K562 (cell line): Measurements from ENCODE around the gene MEGF11.

Experiments
- ADNP ChIP-seq: fragments of 200-800 bp; sonication (Bioruptor generic); IDR thresholded peaks from 2 replicates; pipeline ENCODE4 v1.6.1; 2016; ENCODE audit warnings: missing genetic modification characterization, missing compliant biosample characterization
- BACH1 ChIP-seq: fragments of 200-800 bp; sonication (Bioruptor generic); IDR thresholded peaks from 2 replicates; pipeline ENCODE4 v1.6.1; 2016; ENCODE audit warnings: missing genetic modification characterization, missing compliant biosample characterization
- CTCF ChIP-seq, 3 experiments: IDR thresholded peaks in 2 of 3; conservative IDR thresholded peaks in 1 of 3; 2 replicates each; pipeline ENCODE4 v1.5.1; 2011 to 2012; ENCODE audit warnings: low read length in 3 of 3, mild to moderate bottlenecking in 3 of 3, control low read depth in 2 of 3, improper control_type of control experiment in 1 of 3, inconsistent platforms in 1 of 3, low read depth in 1 of 3, mixed read lengths in 1 of 3, moderate library complexity in 1 of 3; ENCODE audit not compliant: insufficient read depth in 2 of 3
- FOXP1 ChIP-seq: sonication (generic); formaldehyde crosslinking; IDR thresholded peaks from 2 replicates; pipeline ENCODE4 v1.8.0; 2022; ENCODE audit warnings: mild to moderate bottlenecking, missing genetic modification reagents
- IRF9 ChIP-seq: fragments of 450-650 bp; IDR thresholded peaks from 2 replicates; pipeline ENCODE4 v1.6.1; 2016; ENCODE audit warnings: missing biosample characterization, missing genetic modification characterization
- JUN ChIP-seq, 2 experiments: sonication (generic) in 1 of 2; formaldehyde crosslinking in 1 of 2; IDR thresholded peaks; 2 replicates each; pipeline versions ENCODE4 v1.6.1 to v1.8.0; 2012 to 2022; ENCODE audit warnings: borderline replicate concordance in 2 of 2, mild to moderate bottlenecking in 2 of 2, improper control_type of control experiment in 1 of 2, low read depth in 1 of 2, low read length in 1 of 2, missing genetic modification reagents in 1 of 2
- MEIS2 ChIP-seq: fragments of 450-650 bp; IDR thresholded peaks from 2 replicates; pipeline ENCODE4 v1.6.1; 2014; ENCODE audit warnings: mild to moderate bottlenecking; ENCODE audit not compliant: partially characterized antibody
- MTA1 ChIP-seq: fragments of 450-650 bp; IDR thresholded peaks from 2 replicates; pipeline ENCODE4 v1.6.1; 2017; ENCODE audit warnings: borderline replicate concordance
- MXI1 ChIP-seq: IDR thresholded peaks from 2 replicates; pipeline ENCODE4 v1.6.1; 2011; ENCODE audit warnings: low read depth, mild to moderate bottlenecking, improper control_type of control experiment, low read length
- PRPF4 ChIP-seq: fragments of 200-400 bp; formaldehyde crosslinking; IDR thresholded peaks from one replicate; pipeline ENCODE4 v1.6.1; 2017; ENCODE audit warnings: low read length, low read depth, mild to moderate bottlenecking; ENCODE audit not compliant: insufficient read depth, poor library complexity, severe bottlenecking
- TAF7 ChIP-seq: fragments of 450-650 bp; IDR thresholded peaks from 2 replicates; pipeline ENCODE4 v1.6.1; 2016; ENCODE audit warnings: missing genetic modification characterization, missing compliant biosample characterization
- TSC22D4 ChIP-seq: fragments of 450-650 bp; IDR thresholded peaks from 2 replicates; pipeline ENCODE4 v1.6.1; 2016; ENCODE audit warnings: missing genetic modification characterization, missing biosample characterization, control low read depth
- ZNF263 ChIP-seq: sonication (generic); formaldehyde crosslinking; IDR thresholded peaks from 2 replicates; pipeline ENCODE4 v1.8.0; 2022; ENCODE audit warnings: mild to moderate bottlenecking, missing genetic modification reagents, borderline replicate concordance
- ZNF274 ChIP-seq: IDR thresholded peaks from 2 replicates; pipeline ENCODE4 v1.6.1; 2011; ENCODE audit warnings: low read depth, mild to moderate bottlenecking, low read length, moderate library complexity, borderline replicate concordance

GRCh38 chr15:65851981-65852380, 401.6 kb downstream of the MEGF11 start:
- TF ChIP-seq ADNP (tag): no peak
- no peak for TF ChIP-seq TSC22D4
- no peak for TF ChIP-seq ZNF263
- TF ChIP-seq MTA1: no peak
- no peak for TF ChIP-seq JUN (IDR thresholded peaks at IDR 0.05; ENCODE audit: borderline replicate concordance, low read depth, low read length)
- no peak for TF ChIP-seq JUN (CRISPR knock-in tag; IDR thresholded peaks at IDR 0.05; ENCODE audit: borderline replicate concordance)
- no peak for TF ChIP-seq ZNF274
- TF ChIP-seq IRF9: no peak
- TF ChIP-seq BACH1 (tag): no peak
- no peak for TF ChIP-seq TAF7 (tag)
- no peak for TF ChIP-seq MXI1
- no peak for TF ChIP-seq CTCF (IDR thresholded peaks at IDR 0.05 in 2 of 3, conservative IDR thresholded peaks at IDR 0.05 in 1 of 3; ENCODE audit: insufficient read depth in 2 of 3, low read depth in 1 of 3, low read length in 3 of 3)
- TF ChIP-seq FOXP1 (CRISPR knock-in tag): no peak
- TF ChIP-seq MEIS2: no peak
- TF ChIP-seq PRPF4: no peak
